Panc1 (cell line): ENCODE results near the gene MXRA8. TPM values are rescaled to one million over a fixed set of nuclear protein-coding genes. Genes with fewer than 3 reads are reported as not detected.
A peak's percentile ranks its signal among the peaks of the same experiment; 100 is the strongest.

Experiments used
- ATAC-seq: fragments of 200-7000 bp; cut with Tn5 transposase; 2 replicates; pipeline ENCODE4 v1.9.1; 2020; ENCODE audit warnings: mild to moderate bottlenecking, moderate library complexity
- BruUV-seq: library from RNA; stranded (reverse); fragments of 400-500 nt; replicated peaks from 2 replicates; lab custom pipeline; 2021; lab: Mats Ljungman, UMichigan
- CTCF ChIA-PET: fragments of 300-600 bp; sonication (Branson Sonifier 250); formaldehyde crosslinking; loops from one replicate; lab custom pipeline; 2022; ENCODE audit warnings: antibody characterized with exemption; lab: Charles Lee
- POLR2A ChIA-PET: fragments of 300-600 bp; sonication (Branson Sonifier 250); formaldehyde crosslinking; loops from one replicate; lab custom pipeline; 2022; ENCODE audit warnings: antibody characterized with exemption; lab: Charles Lee
- DNase-seq: peaks from one replicate; pipeline ENCODE4 v3.0.0-alpha.2; 2010; ENCODE audit warnings: low read depth, low spot score
- H3K27ac ChIP-seq: 2 replicates; pipeline ENCODE4 v1.5.1; 2011; ENCODE audit warnings: mild to moderate bottlenecking, low read length, inconsistent platforms
- H3K27me3 ChIP-seq: fragments of 200-500 bp; sonication (Bioruptor generic); 2 replicates; pipeline ENCODE4 v1.6.0; 2014; ENCODE audit warnings: low read length, inconsistent platforms; ENCODE audit not compliant: control insufficient read depth, insufficient read depth
- H3K36me3 ChIP-seq: fragments of 200-500 bp; sonication (Bioruptor generic); 2 replicates; pipeline ENCODE4 v1.5.1; 2014; ENCODE audit warnings: inconsistent platforms, mild to moderate bottlenecking, low read length, moderate library complexity; ENCODE audit not compliant: control insufficient read depth, insufficient read depth
- H3K4me1 ChIP-seq: 2 replicates; pipeline ENCODE4 v1.5.1; 2011; ENCODE audit warnings: inconsistent platforms, mild to moderate bottlenecking, low read length, moderate library complexity; ENCODE audit not compliant: control insufficient read depth, insufficient read depth
- H3K4me3 ChIP-seq, 2 experiments: 2 replicates each; pipeline ENCODE4 v1.5.1; 2011 to 2012; ENCODE audit warnings: low read depth in 2 of 2, low read length in 2 of 2, mild to moderate bottlenecking in 2 of 2, inconsistent platforms in 1 of 2, moderate library complexity in 1 of 2
- H3K9me3 ChIP-seq: fragments of 200-500 bp; sonication (Bioruptor generic); 2 replicates; pipeline ENCODE4 v1.5.1; 2014; ENCODE audit warnings: low read depth, mild to moderate bottlenecking, inconsistent platforms, low read length, moderate library complexity; ENCODE audit not compliant: control insufficient read depth, insufficient read depth
- POLR2AphosphoS5 ChIP-seq: IDR thresholded peaks from 2 replicates; pipeline ENCODE4 v1.6.1; 2012; ENCODE audit warnings: mild to moderate bottlenecking, low read depth, low read length, moderate library complexity
- SIN3A ChIP-seq: IDR thresholded peaks from 2 replicates; pipeline ENCODE4 v1.6.1; 2012; ENCODE audit warnings: low read depth, mild to moderate bottlenecking, low read length, moderate library complexity, borderline replicate concordance; ENCODE audit not compliant: insufficient read depth
- TCF7L2 ChIP-seq: IDR thresholded peaks from 2 replicates; pipeline ENCODE4 v1.6.1; 2011; ENCODE audit warnings: mild to moderate bottlenecking, low read depth, low read length, inconsistent platforms
- in situ Hi-C: cut with HindIII; loops from 2 replicates; pipeline ENCODE4 v1.10.0; 2016; ENCODE audit warnings: low sequenced_read_pairs, low pct_unique_long_range_greater_than_20kb
- intact Hi-C: fragments of 100-400 bp; cut with micrococcal nuclease; formaldehyde crosslinking; loops from one replicate; pipeline ENCODE4 v1.10.0; 2022; ENCODE audit not compliant: unreplicated experiment
- total RNA-seq: library from RNA; stranded (reverse); gene quantifications from one replicate; pipeline ENCODE4 v1.2.1, GENCODE V29; 2021; ENCODE audit not compliant: unreplicated experiment
- TF ChIP-seq, protein P1 (sequence below): fragments of 450-650 bp; IDR thresholded peaks from 2 replicates; pipeline ENCODE4 v1.5.1; 2017; ENCODE audit warnings: mild to moderate bottlenecking
- TF ChIP-seq, protein P2 (sequence below), 2 experiments: IDR thresholded peaks; 2 replicates each; pipeline ENCODE4 v1.6.1; 2011 to 2012; ENCODE audit warnings: low read depth in 2 of 2, control low read depth in 1 of 2, low read length in 1 of 2, mild to moderate bottlenecking in 1 of 2, moderate library complexity in 1 of 2; ENCODE audit not compliant: insufficient read depth in 1 of 2

MXRA8 gene
- total RNA-seq, 1 experiment from 2014 or later = 96.0 TPM

DNA sequence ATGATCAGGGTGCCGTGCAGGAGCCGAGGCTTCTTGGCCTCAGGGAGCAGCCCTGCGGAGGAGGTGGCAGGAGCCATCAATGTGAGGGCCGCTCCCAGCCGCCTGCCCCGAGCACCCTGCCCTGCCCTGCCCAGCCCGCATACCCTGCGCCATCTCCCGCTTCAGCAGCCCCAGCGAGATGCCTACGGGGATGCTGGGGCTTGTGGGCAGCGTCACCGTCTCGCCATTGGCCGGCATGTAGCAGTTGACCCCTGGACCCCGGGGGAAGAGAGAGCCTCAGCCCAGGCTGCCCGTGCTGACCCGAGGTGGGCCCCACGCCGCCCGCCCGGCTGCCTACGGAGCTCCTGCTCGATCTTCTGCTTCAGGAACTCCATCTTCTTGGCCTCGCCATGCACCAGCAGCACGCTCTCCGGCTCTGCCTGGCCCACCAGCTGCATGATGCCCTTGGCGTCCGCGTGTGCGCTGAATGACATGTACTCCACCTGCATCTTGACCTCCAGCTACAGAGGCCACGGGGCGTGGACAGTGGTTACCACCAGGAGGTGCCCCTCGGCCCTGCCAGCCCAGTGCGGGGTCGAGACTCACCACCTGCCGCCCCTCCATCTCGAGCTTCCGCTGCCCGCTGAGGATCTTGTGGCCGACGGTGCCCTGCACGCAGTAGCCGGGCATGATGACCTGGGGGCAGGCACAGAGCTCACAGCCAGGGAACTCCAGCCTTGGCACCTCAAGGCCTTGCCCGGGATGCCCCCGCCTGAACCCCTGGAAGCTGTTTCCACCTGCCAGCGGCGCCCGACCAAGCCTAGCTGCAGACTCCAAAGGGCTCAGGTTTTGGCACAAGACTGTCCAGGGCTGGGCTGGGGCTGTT, 45.7 kb downstream of the MXRA8 start:
- H3K36me3 ChIP-seq = no peaks in the 10 kb centered on the region; the same call in none of the 2 replicates
- in situ Hi-C loops = no loop called here
- DNase-seq (no peak), ATAC-seq (no peak)
- BruUV-seq = TSS peak; percentile 50
- ChIA-PET CTCF (no interaction called here), POLR2A (no interaction called here)
- no peak overlapping the region for H3K27ac ChIP-seq
- H3K9me3 ChIP-seq = no peaks in the 10 kb centered on the region
- no peaks in the 10 kb centered on the region for H3K27me3 ChIP-seq
- intact Hi-C loops = no loop called here
- H3K4me1 ChIP-seq = peaks cover 12% of the 10 kb centered on the region
- TF ChIP-seq, protein P1, sequence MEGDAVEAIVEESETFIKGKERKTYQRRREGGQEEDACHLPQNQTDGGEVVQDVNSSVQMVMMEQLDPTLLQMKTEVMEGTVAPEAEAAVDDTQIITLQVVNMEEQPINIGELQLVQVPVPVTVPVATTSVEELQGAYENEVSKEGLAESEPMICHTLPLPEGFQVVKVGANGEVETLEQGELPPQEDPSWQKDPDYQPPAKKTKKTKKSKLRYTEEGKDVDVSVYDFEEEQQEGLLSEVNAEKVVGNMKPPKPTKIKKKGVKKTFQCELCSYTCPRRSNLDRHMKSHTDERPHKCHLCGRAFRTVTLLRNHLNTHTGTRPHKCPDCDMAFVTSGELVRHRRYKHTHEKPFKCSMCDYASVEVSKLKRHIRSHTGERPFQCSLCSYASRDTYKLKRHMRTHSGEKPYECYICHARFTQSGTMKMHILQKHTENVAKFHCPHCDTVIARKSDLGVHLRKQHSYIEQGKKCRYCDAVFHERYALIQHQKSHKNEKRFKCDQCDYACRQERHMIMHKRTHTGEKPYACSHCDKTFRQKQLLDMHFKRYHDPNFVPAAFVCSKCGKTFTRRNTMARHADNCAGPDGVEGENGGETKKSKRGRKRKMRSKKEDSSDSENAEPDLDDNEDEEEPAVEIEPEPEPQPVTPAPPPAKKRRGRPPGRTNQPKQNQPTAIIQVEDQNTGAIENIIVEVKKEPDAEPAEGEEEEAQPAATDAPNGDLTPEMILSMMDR = no peak
- TF ChIP-seq SIN3A = no peak
- TF ChIP-seq POLR2AphosphoS5 = no peak; the same call in 1 of the 2 replicates
- no peak for TF ChIP-seq TCF7L2
- TF ChIP-seq, protein P2, sequence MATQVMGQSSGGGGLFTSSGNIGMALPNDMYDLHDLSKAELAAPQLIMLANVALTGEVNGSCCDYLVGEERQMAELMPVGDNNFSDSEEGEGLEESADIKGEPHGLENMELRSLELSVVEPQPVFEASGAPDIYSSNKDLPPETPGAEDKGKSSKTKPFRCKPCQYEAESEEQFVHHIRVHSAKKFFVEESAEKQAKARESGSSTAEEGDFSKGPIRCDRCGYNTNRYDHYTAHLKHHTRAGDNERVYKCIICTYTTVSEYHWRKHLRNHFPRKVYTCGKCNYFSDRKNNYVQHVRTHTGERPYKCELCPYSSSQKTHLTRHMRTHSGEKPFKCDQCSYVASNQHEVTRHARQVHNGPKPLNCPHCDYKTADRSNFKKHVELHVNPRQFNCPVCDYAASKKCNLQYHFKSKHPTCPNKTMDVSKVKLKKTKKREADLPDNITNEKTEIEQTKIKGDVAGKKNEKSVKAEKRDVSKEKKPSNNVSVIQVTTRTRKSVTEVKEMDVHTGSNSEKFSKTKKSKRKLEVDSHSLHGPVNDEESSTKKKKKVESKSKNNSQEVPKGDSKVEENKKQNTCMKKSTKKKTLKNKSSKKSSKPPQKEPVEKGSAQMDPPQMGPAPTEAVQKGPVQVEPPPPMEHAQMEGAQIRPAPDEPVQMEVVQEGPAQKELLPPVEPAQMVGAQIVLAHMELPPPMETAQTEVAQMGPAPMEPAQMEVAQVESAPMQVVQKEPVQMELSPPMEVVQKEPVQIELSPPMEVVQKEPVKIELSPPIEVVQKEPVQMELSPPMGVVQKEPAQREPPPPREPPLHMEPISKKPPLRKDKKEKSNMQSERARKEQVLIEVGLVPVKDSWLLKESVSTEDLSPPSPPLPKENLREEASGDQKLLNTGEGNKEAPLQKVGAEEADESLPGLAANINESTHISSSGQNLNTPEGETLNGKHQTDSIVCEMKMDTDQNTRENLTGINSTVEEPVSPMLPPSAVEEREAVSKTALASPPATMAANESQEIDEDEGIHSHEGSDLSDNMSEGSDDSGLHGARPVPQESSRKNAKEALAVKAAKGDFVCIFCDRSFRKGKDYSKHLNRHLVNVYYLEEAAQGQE (IDR thresholded peaks at IDR 0.05; ENCODE audit: insufficient read depth in 1 of 2, low read depth in 2 of 2, low read length in 1 of 2) = no peak
- no peak overlapping the region for H3K4me3 ChIP-seq

DNA sequence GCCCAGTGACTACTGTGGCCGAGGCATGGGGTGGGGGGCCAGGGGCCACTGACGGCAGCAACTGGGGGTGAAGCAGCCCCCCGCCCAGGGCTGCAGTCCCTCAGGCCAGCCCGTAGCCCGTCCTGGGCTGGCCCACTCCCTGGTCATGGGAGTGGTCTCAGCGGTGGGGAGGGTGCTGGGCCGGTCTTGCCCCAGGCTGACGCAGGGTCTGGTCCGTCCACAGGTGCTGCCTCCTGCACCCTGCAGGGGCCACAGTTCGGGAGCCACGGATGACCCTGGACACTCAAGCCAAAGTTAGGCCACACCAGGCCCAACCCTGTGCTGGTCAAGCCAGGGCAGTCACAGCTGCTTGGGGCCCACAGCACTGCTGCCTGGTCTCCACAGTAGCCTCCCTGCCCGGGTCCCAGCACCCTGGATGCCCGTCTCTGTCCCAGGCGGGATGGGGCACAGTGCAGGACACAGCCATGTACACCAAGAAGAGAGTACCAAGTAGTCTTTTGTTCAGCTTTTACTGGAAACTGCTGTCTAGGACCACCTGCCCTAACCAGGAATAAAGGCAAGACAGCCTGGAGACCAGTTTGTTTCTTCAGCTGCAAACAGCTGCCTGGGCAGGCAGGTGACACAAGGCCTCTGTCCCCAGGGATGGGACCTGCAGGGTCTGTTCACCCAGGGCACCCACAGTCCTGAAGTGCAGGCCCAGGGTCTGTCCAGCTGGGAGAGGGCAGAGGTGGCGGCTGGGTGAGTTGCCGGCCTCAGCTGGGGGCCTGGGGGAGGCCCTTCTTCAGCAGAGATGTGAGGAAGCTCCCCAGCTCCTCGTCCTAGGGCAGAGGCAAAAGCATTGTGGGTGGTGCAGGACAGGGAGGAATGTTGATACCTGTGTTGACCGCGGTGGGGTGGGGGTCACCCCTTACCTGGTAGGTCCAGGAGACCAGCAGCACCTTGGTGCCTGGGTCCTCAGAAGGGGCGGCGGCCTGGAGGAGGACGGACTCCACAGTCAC, 46.9 kb downstream of the MXRA8 start:
- no peaks in the 10 kb centered on the region for H3K27me3 ChIP-seq
- H3K4me1 ChIP-seq = peaks cover 16% of the 10 kb centered on the region
- no TSS peak for BruUV-seq
- DNase-seq = no peak
- no peak overlapping the region for H3K4me3 ChIP-seq
- no peaks in the 10 kb centered on the region for H3K9me3 ChIP-seq
- ChIA-PET POLR2A (no interaction called here), CTCF (interaction anchor here (1.0 kb wide), 1 partner anchor 21 kb away, joined by 3 read pairs; no protein-coding TSS in a partner anchor)
- H3K36me3 ChIP-seq = no peaks in the 10 kb centered on the region; the same call in 1 of the 2 replicates
- intact Hi-C loops = no loop called here
- TF ChIP-seq POLR2AphosphoS5 = no peak; the same call in 1 of the 2 replicates
- no peak for TF ChIP-seq TCF7L2
- TF ChIP-seq, protein P1 = no peak
- no peak for TF ChIP-seq SIN3A
- TF ChIP-seq, protein P2 (IDR thresholded peaks at IDR 0.05; ENCODE audit: insufficient read depth in 1 of 2, low read depth in 2 of 2, low read length in 1 of 2) = no peak
- in situ Hi-C loops = no loop called here
- H3K27ac ChIP-seq = no peak overlapping the region; the same call in 1 of the 2 replicates
- ATAC-seq = no peak
